Transverse colon (tissue), 4 donors: Measurements from ENCODE around the gene C22orf42. TPM values are rescaled to one million over a fixed set of nuclear protein-coding genes. Genes with fewer than 3 reads are reported as not detected.

Experiments
- DNase-seq: peaks from one replicate; pipeline ENCODE4 v3.0.0-alpha.2; 2019
- H3K27ac ChIP-seq, 4 donors: fragments of 200-600 bp; sonication (generic); 2 replicates each; pipeline ENCODE4 v1.5.1; 2016 to 2018; ENCODE audit warnings: inconsistent platforms in 4 of 4
- H3K27me3 ChIP-seq: fragments of 200-600 bp; sonication (generic); 2 replicates; pipeline ENCODE4 v1.5.1; 2017; ENCODE audit warnings: inconsistent platforms
- H3K36me3 ChIP-seq, 4 donors: fragments of 200-600 bp; sonication (generic); 2 replicates each; pipeline ENCODE4 v1.5.1; 2017 to 2019; ENCODE audit warnings: inconsistent platforms in 4 of 4
- H3K4me1 ChIP-seq, 4 donors: fragments of 200-600 bp; sonication (generic); 2 replicates each; pipeline ENCODE4 v1.5.1; 2017 to 2020; ENCODE audit warnings: inconsistent platforms in 4 of 4
- H3K4me3 ChIP-seq, 4 donors: fragments of 200-600 bp; sonication (generic); 1 replicate in 1 of 4; 2 replicates in 3 of 4; pipeline versions ENCODE4 v1.5.1 to v1.6.1; 2017 to 2019; ENCODE audit warnings: inconsistent platforms in 4 of 4
- H3K9me3 ChIP-seq, 2 donors: fragments of 200-600 bp; sonication (generic); 2 replicates each; pipeline ENCODE4 v1.5.1; 2017 to 2019; ENCODE audit warnings: inconsistent platforms in 2 of 2
- EP300 ChIP-seq: sonication (generic); formaldehyde crosslinking; IDR thresholded peaks from one replicate; pipeline ENCODE4 v1.6.1; 2017; ENCODE audit warnings: antibody characterized with exemption, low read depth
- POLR2A ChIP-seq: fragments of 450-650 bp; IDR thresholded peaks from one replicate; pipeline ENCODE4 v1.6.1; 2016; ENCODE audit warnings: antibody characterized with exemption, mild to moderate bottlenecking, moderate library complexity
- POLR2AphosphoS5 ChIP-seq, 3 donors: sonication (generic); formaldehyde crosslinking; IDR thresholded peaks; one replicate each; pipeline ENCODE4 v1.6.1; 2016; ENCODE audit warnings: antibody characterized with exemption in 3 of 3
- WGBS, 2 donors: methylation state at CpG; one replicate each; pipeline ENCODE4 v1.1.5; 2018; ENCODE audit warnings: low coverage in 1 of 2; 5-methylcytosine and 5-hydroxymethylcytosine counted together
- in situ Hi-C, 4 donors: fragments of 200-750 bp; cut with MboI; loops; one replicate each; pipeline versions ENCODE4 v1.15.0 to v1.15.1; 2017; ENCODE audit warnings: low sequenced_read_pairs in 3 of 4, low pct_ligation_motif_present in 1 of 4, low pct_unique_long_range_greater_than_20kb in 1 of 4
- intact Hi-C: fragments of 100-400 bp; cut with DNase I; formaldehyde crosslinking; loops from one replicate; pipeline ENCODE4 v1.15.1; 2023; ENCODE audit warnings: low total_unique reads
- total RNA-seq, 4 donors: library from RNA; depleted of rRNA; stranded (reverse); fragments of >200 nt; gene quantifications; one replicate each; pipeline ENCODE4 v1.1.0, GENCODE V29; 2016
- TF ChIP-seq, protein P1 (sequence below), 5 experiments: fragments of 200-600 bp in 3 of 5; fragments of 450-650 bp in 2 of 5; sonication (generic) in 3 of 5; IDR thresholded peaks; 1 replicate in 2 of 5; 2 replicates in 3 of 5; pipeline ENCODE4 v1.5.1; 2016 to 2017; ENCODE audit warnings: antibody characterized with exemption in 5 of 5, inconsistent platforms in 3 of 5, mild to moderate bottlenecking in 2 of 5, moderate library complexity in 1 of 5

The C22orf42 gene
- total RNA-seq, 4 donors from 2014 or later = not detected

DNA sequence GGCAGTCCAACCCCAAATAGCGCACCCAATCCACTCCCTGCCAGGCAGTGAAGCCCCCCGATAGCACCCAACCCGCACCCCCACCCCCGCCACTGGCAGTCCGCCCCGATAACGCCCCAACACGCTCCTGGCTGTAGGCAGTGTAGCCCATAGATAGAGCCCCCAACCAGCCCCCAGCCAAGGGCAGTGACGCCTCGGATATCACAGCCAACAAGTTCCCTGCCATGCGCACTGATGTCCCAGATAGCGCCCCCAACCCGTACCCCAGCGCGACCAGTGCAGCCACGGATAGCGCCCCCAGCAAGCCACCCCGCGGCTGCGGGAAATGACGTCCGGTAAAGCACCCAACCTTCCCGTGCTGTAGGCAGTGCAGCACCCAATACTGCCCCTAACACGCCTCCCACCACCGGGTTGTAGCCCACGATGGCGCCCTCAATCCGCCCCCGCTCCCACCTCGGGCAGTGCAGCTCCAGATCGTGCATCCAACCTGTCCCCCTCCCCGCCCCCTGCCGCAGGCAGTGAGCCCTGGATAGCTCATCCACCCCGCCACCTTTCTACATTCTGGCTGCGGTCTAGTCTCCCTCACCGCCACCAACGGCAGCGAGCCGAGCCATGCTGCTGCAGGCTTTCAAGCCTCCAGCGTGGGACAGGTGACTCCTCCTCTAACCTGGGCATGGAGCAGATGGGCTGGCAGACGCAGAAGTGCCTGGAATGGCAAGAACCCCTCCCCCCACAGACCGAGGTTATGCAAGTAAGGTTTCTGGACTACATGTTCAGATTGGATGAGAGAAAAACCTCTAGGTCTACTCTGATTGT is 45.1 kb upstream of the C22orf42 start:
- Histone ChIP-seq H3K9me3 (no peaks in the 10 kb centered on the region), H3K36me3 (no peaks in the 10 kb centered on the region), H3K4me3 (peak overlapping the region in 1 of 4 donors; percentile 22), H3K27ac (no peak overlapping the region), H3K4me1 (peaks cover 0 to 12% (median 7%) of the 10 kb centered on the region in 4 donors), H3K27me3 (peaks cover 29% of the 10 kb centered on the region)
- whole genome bisulfite sequencing, 2 donors = 59 to 84% methylated on average over 5 to 35 of the region's 42 CpGs
- in situ Hi-C loops = no loop called here
- intact Hi-C loops = no loop called here
- DNase-seq = no peak
- TF ChIP-seq POLR2AphosphoS5 (IDR thresholded peaks at IDR 0.05) (no peak), EP300 (no peak), POLR2A (no peak)
- TF ChIP-seq, protein P1, sequence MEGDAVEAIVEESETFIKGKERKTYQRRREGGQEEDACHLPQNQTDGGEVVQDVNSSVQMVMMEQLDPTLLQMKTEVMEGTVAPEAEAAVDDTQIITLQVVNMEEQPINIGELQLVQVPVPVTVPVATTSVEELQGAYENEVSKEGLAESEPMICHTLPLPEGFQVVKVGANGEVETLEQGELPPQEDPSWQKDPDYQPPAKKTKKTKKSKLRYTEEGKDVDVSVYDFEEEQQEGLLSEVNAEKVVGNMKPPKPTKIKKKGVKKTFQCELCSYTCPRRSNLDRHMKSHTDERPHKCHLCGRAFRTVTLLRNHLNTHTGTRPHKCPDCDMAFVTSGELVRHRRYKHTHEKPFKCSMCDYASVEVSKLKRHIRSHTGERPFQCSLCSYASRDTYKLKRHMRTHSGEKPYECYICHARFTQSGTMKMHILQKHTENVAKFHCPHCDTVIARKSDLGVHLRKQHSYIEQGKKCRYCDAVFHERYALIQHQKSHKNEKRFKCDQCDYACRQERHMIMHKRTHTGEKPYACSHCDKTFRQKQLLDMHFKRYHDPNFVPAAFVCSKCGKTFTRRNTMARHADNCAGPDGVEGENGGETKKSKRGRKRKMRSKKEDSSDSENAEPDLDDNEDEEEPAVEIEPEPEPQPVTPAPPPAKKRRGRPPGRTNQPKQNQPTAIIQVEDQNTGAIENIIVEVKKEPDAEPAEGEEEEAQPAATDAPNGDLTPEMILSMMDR (IDR thresholded peaks at IDR 0.05) = no peak

DNA sequence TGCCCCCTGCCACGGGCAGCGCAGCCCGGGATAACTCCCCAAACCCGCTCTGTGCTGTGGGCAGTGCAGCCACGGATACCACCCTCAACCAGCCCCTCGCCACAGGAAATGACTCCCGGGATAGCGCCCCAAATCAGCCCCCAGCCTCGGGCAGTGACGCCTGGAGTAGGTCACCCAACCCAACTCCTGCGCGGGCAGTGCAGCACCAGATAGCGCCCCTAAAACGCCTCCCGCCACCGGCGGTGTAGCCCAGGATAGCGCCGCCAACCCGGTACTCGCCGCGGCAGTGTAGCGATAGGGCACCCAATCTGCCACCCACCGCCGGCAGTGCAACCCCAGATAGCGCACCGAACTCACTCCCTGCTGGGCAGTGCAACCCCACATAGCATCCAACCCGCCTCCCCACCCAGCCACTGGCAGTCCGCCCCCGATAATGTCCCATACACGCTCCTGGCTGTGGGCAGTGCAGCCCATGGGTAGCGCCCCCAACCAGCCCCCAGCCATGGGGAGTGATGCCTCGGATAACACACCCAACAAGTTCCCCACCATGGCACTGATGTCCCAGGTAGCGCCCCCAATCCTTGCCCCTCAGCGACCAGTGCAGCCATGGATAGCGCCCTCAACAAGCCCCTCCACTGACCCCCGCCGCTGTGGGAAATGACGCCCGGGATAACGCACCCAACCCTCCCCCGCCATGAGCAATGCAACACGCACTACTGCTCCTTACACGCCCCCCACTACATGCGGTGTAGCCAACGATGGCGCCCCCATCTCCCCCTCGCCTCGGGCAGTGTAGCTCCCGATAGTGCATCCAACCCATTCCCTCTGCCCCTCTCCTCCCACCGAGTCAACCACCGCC is 44.3 kb upstream of the C22orf42 start:
- Histone ChIP-seq H3K4me3 (peak overlapping the region in 2 of 4 donors; percentile 13 to 29), H3K4me1 (peaks cover 0 to 12% (median 7%) of the 10 kb centered on the region in 4 donors), H3K27me3 (peaks cover 33% of the 10 kb centered on the region), H3K27ac (no peak overlapping the region), H3K9me3 (no peaks in the 10 kb centered on the region), H3K36me3 (no peaks in the 10 kb centered on the region)
- no peak for DNase-seq
- TF ChIP-seq POLR2A = no peak
- TF ChIP-seq EP300 = no peak
- no peak for TF ChIP-seq POLR2AphosphoS5 (IDR thresholded peaks at IDR 0.05)
- TF ChIP-seq, protein P1 (IDR thresholded peaks at IDR 0.05) = no peak
- WGBS, 2 donors = 43% methylated on average over 52 of the region's 53 CpGs; no CpG with 5 or more reads in 1 of the 2 donors
- intact Hi-C loops = no loop called here
- in situ Hi-C loops = no loop called here

DNA sequence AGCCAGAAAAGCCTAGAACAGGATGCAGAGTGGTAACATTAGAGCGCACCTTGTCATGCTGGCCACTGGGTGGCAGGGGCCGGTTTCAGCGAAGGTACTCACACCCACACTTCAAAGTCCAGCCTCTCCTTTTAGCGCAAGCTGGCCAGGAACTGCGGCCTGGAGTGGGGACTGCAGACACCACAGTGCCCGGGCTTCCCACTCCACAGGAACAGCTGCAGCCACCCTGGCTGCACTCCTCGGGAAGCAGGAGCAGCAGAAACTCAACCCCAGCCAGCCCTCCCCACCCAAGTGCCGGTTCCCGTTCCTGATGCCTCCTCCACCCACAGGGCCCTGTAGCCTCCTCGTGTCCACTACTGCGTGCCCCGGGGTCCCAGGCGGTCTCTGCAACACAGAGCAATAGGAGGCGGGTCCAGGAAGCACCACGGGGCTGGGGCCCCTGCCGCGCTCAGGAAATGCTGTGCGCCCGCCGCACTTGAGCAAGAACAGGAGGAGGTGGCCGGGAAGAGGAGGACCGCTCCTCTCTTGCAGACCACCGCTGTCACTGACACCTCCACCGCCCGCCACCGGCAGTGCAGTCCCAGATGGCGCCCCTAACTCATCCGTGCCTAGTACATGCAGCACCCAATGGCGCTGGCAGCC is 43.6 kb upstream of the C22orf42 start:
- Histone ChIP-seq H3K4me3 (peak overlapping the region in 2 of 4 donors; percentile 13 to 29), H3K4me1 (peaks cover 0 to 12% (median 7%) of the 10 kb centered on the region in 4 donors), H3K27ac (no peak overlapping the region), H3K9me3 (no peaks in the 10 kb centered on the region), H3K36me3 (no peaks in the 10 kb centered on the region), H3K27me3 (peaks cover 35% of the 10 kb centered on the region)
- DNase-seq = peak; percentile 71
- intact Hi-C loops (no loop called here), in situ Hi-C loops (no loop called here)
- 6% methylated on average over 29 of the region's 29 CpGs; no CpG with 5 or more reads in 1 of the 2 donors for WGBS, 2 donors
- TF ChIP-seq POLR2AphosphoS5 (IDR thresholded peaks at IDR 0.05) (no peak), POLR2A (no peak), EP300 (no peak)
- TF ChIP-seq, protein P1 (IDR thresholded peaks at IDR 0.05) = peak; percentile 33 to 77 (median 58)

DNA sequence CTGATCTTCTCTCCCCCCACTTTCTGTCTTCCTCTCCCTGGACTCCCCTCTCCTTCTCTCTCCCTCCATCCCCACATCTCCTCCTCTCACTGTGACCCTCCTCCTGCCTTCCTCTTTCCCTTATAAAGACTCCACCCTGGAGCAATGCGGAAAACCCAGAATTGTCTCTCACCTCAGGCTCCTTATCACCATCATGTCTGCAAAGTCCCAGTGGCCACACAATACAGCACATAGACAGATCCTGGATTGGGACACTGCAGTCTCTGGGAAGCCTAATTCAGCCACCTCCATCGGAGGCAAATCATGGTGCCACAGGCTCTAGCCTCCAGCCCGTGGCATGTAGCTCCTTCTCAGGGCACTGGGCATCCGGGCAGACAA is 43.0 kb upstream of the C22orf42 start:
- peaks cover 0 to 12% (median 7%) of the 10 kb centered on the region in 4 donors for H3K4me1 ChIP-seq
- no peaks in the 10 kb centered on the region for H3K36me3 ChIP-seq
- no peak overlapping the region for H3K27ac ChIP-seq
- H3K27me3 ChIP-seq = peaks cover 40% of the 10 kb centered on the region
- DNase-seq = no peak
- no peak overlapping the region for H3K4me3 ChIP-seq
- in situ Hi-C loops (no loop called here), intact Hi-C loops (no loop called here)
- TF ChIP-seq POLR2AphosphoS5 (IDR thresholded peaks at IDR 0.05) = no peak
- no peak for TF ChIP-seq EP300
- TF ChIP-seq, protein P1 (IDR thresholded peaks at IDR 0.05) = no peak
- TF ChIP-seq POLR2A = no peak
- H3K9me3 ChIP-seq = no peaks in the 10 kb centered on the region
- 22 to 29% methylated on average over 1 to 4 of the region's 4 CpGs for WGBS, 2 donors
